HEK293T (cell line): ENCODE measurements around the gene MMADHC.

Source experiments
- CTCF ChIA-PET: fragments of 350-600 bp; formaldehyde crosslinking; extraction: SDS; loops from one replicate; lab custom pipeline; 2021; ENCODE audit warnings: antibody characterized with exemption, inconsistent platforms; lab: Yijun Ruan, JAX
- POLR2A ChIA-PET: fragments of 350-600 bp; formaldehyde crosslinking; extraction: SDS; loops from one replicate; lab custom pipeline; 2020; ENCODE audit warnings: antibody characterized with exemption, inconsistent platforms; lab: Yijun Ruan, JAX
- DNase-seq: peaks from one replicate; pipeline ENCODE4 v3.0.0; 2012; ENCODE audit warnings: mixed read lengths; ENCODE audit errors: extremely low spot score
- ARNT ChIP-seq: fragments of 450-650 bp; IDR thresholded peaks from 2 replicates; pipeline ENCODE4 v1.6.1; 2017; ENCODE audit warnings: mild to moderate bottlenecking
- BHLHE40 ChIP-seq: fragments of 450-650 bp; IDR thresholded peaks from 2 replicates; pipeline ENCODE4 v1.6.1; 2016; ENCODE audit warnings: mild to moderate bottlenecking, moderate library complexity, borderline replicate concordance
- CTBP1 ChIP-seq: fragments of 450-650 bp; IDR thresholded peaks from 2 replicates; pipeline ENCODE4 v1.6.1; 2016; ENCODE audit warnings: borderline replicate concordance
- ELF4 ChIP-seq: fragments of 450-650 bp; IDR thresholded peaks from 2 replicates; pipeline ENCODE4 v1.6.1; 2017; ENCODE audit warnings: antibody characterized with exemption
- FOXA1 ChIP-seq: fragments of 450-650 bp; IDR thresholded peaks from 2 replicates; pipeline ENCODE4 v1.6.1; 2016; ENCODE audit warnings: mild to moderate bottlenecking
- FOXK2 ChIP-seq: fragments of 450-650 bp; IDR thresholded peaks from 2 replicates; pipeline ENCODE4 v1.6.1; 2016; ENCODE audit warnings: mild to moderate bottlenecking
- FOXM1 ChIP-seq: fragments of 450-650 bp; IDR thresholded peaks from 2 replicates; pipeline ENCODE4 v1.6.1; 2017; ENCODE audit warnings: mild to moderate bottlenecking, borderline replicate concordance
- HDGF ChIP-seq: fragments of 450-650 bp; IDR thresholded peaks from 2 replicates; pipeline ENCODE4 v1.6.1; 2017; ENCODE audit warnings: antibody characterized with exemption, borderline replicate concordance
- L3MBTL2 ChIP-seq: fragments of 450-650 bp; conservative IDR thresholded peaks from 2 replicates; pipeline ENCODE4 v1.6.1; 2016; ENCODE audit warnings: mild to moderate bottlenecking
- LEF1 ChIP-seq: fragments of 450-650 bp; IDR thresholded peaks from 2 replicates; pipeline ENCODE4 v1.6.1; 2017; ENCODE audit warnings: mild to moderate bottlenecking, borderline replicate concordance
- NFRKB ChIP-seq: fragments of 450-650 bp; IDR thresholded peaks from 2 replicates; pipeline ENCODE4 v1.6.1; 2016; ENCODE audit warnings: mild to moderate bottlenecking, moderate library complexity
- SP1 ChIP-seq: fragments of 450-650 bp; IDR thresholded peaks from 2 replicates; pipeline ENCODE4 v1.6.1; 2017
- SUZ12 ChIP-seq: fragments of 450-650 bp; IDR thresholded peaks from 2 replicates; pipeline ENCODE4 v1.6.1; 2016; ENCODE audit warnings: mild to moderate bottlenecking
- TARDBP ChIP-seq: fragments of 450-650 bp; IDR thresholded peaks from 2 replicates; pipeline ENCODE4 v1.6.1; 2016
- ZNF384 ChIP-seq: fragments of 450-650 bp; IDR thresholded peaks from 2 replicates; pipeline ENCODE4 v1.6.1; 2016
- TF ChIP-seq, protein P1 (sequence below): fragments of 450-650 bp; IDR thresholded peaks from 2 replicates; pipeline ENCODE4 v1.6.1; 2016

The MMADHC gene

DNA sequence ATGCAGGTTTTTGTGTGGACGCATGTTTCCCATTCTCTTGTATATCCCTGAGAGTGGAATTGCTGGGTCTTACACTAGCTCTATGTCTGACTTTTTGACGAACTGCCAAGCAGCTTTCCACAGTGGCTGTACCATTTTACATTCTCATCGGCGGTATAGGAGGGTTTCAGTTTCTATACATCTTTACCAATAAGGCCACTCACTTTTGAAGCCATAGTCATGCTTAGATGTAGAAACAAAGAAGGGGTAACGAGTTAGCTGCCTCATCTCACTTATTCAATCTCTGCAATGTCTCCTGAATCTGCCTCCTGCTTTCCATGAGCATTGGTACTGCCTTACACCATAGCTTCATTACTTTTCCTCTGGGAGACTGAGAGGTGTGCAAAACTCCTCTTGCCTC, 47.4 kb downstream of the MMADHC start:
- ChIA-PET CTCF (no interaction called here), POLR2A (no interaction called here)
- TF ChIP-seq SP1, result no peak
- TF ChIP-seq HDGF, result no peak
- no peak for DNase-seq

DNA sequence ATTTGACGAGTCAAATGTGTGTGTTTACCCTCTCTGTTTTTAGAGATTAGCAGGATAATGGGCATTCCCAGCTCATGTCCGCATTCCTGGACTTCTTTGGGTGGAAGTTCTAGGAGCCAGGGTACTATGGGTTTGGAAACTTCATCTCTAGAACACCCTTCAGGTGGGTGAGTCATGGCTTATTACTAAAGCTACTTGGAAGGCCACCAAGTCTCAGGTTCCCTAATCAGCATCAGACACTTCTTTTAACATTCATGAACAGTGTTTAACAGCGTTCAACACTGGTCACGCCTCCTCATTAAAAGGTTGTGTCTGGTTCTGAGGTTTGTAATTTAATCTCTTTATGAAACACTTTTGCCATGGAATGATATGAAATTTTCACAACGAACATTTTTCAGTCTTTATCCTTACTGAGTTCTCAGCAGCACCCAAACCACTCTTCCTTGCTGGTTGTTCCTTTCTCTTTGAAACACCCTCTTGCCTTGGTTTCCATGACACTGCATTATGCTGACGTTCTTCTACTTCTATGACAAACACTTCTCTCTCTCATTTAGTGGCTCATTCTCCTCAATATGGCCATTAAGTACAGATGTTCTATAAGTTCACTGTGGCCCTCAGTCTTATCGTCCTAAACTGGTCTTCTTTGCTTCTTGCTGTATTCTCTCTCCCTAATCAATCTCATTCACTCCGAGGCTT, 49.3 kb downstream of the MMADHC start:
- TF ChIP-seq, protein P1, sequence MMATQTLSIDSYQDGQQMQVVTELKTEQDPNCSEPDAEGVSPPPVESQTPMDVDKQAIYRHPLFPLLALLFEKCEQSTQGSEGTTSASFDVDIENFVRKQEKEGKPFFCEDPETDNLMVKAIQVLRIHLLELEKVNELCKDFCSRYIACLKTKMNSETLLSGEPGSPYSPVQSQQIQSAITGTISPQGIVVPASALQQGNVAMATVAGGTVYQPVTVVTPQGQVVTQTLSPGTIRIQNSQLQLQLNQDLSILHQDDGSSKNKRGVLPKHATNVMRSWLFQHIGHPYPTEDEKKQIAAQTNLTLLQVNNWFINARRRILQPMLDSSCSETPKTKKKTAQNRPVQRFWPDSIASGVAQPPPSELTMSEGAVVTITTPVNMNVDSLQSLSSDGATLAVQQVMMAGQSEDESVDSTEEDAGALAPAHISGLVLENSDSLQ, result no peak
- TF ChIP-seq L3MBTL2 (no peak), FOXM1 (no peak), HDGF (no peak), CTBP1 (no peak), LEF1 (no peak), FOXK2 (no peak), ELF4 (no peak), ZNF384 (no peak), FOXA1 (no peak), BHLHE40 (no peak), TARDBP (no peak), SP1 (no peak), ARNT (no peak), NFRKB (no peak)
- ChIA-PET CTCF (no interaction called here), POLR2A (no interaction called here)

GRCh38 chr2:149537092-149537726, 50.4 kb downstream of the MMADHC start:
- ChIA-PET POLR2A (no interaction called here), CTCF (no interaction called here)
- DNase-seq, result no peak
- TF ChIP-seq ELF4 (no peak), SP1 (no peak), FOXK2 (no peak), FOXM1 (no peak), HDGF (no peak), ZNF384 (no peak), CTBP1 (no peak), LEF1 (no peak), TARDBP (no peak), ARNT (no peak), SUZ12 (no peak), NFRKB (no peak)
- TF ChIP-seq, protein P1, result no peak

More for the DNA sequence above, 49.3 kb downstream of the MMADHC start:
- no peak for DNase-seq

DNA sequence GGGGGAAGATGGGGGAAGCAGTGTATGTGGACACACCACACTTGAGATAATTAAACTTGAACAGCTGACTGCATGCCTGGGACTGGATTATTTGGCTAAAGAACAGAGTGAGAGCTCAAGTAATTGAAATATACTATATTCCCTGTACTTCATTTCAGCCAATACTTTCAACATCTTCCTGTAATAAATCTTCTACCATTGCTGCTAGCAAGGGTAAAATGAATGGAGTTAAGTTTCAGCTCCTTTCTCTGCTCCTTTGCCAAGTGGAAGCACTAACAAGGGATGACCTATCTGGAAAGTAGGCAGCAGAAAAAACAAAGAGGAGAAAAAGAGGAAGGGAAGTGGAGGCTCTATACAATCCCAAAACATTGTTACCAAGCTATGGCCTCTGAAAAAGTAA, 50.9 kb downstream of the MMADHC start:
- POLR2A ChIA-PET, result no interaction called here
- CTCF ChIA-PET, result interaction anchor here (0.7 kb wide), 1 partner anchor 193 kb away, joined by 3 read pairs; no protein-coding TSS in a partner anchor
- DNase-seq, result no peak
- TF ChIP-seq SP1 (no peak), SUZ12 (no peak), FOXM1 (no peak), FOXK2 (no peak), TARDBP (no peak), CTBP1 (no peak), ARNT (no peak), FOXA1 (no peak), L3MBTL2 (no peak), BHLHE40 (no peak), LEF1 (no peak), ZNF384 (no peak), ELF4 (no peak), NFRKB (no peak), HDGF (no peak)
- TF ChIP-seq, protein P1, result no peak

GRCh38 chr2:149534674-149535073, 52.9 kb downstream of the MMADHC start:
- no peak for TF ChIP-seq FOXA1
- TF ChIP-seq NFRKB, result no peak
- TF ChIP-seq, protein P1, result no peak
- TF ChIP-seq BHLHE40, result no peak
- no peak for TF ChIP-seq L3MBTL2
- CTCF ChIA-PET, result no interaction called here
- no peak for DNase-seq
- POLR2A ChIA-PET, result no interaction called here
